ENCODE data around the gene SLU7.

- TF ChIP-seq YY1 (IDR thresholded peaks at IDR 0.05; ENCODE audit: insufficient read depth, insufficient read length) (no peak), ZNF274 (IDR thresholded peaks at IDR 0.05; ENCODE audit: low read depth, low read length) (no peak), SUZ12 (IDR thresholded peaks at IDR 0.05; ENCODE audit: extremely low read depth, insufficient read depth, insufficient read length) (no peak)
Observed at GRCh38 chr5:160456480-160457177, 37.7 kb upstream of the SLU7 start.

Data from NT2/D1 (cell line).